ENCODE results near the gene PAX3.

DNA sequence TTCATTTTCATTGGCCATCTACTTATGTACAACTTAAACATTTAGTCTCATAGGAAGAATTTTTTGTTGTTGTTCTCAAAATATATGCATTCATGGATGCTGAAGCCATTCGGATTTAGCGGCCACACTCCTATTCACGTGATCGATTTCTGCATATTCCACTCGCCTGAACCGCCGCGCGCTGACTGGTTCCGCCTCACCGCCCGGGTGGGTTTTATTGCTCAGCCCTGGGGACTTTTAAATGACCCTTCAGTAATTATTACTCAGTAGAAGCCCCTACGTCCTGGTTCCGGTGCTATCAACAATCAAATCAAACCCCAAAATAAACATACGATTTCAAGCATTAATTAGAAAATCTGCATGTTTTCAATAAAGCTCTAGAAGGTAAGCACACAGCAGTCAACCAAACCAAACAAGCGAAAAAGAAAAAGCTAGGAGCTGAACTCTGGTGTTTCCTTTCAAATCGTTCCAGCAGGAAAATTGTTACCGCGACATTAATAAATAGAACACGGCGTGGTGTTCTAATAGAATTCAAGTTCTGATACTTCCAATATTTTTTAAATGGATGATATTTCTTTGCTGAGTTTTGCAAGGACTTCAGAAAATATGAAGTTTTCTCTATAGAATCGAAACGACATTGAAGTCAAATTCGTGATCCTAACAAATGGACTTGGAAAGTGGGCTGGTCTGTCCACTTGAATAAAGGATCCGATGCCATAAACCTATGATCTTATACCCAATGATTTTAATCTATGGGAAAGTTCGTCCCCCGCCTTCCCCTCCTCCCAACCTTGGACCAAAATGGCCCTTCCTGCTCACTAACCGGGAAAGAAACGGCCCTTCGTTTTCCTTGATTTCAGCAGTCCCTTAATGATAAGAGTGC, 9.3 kb downstream of the PAX3 start:
- TF ChIP-seq, protein P1, sequence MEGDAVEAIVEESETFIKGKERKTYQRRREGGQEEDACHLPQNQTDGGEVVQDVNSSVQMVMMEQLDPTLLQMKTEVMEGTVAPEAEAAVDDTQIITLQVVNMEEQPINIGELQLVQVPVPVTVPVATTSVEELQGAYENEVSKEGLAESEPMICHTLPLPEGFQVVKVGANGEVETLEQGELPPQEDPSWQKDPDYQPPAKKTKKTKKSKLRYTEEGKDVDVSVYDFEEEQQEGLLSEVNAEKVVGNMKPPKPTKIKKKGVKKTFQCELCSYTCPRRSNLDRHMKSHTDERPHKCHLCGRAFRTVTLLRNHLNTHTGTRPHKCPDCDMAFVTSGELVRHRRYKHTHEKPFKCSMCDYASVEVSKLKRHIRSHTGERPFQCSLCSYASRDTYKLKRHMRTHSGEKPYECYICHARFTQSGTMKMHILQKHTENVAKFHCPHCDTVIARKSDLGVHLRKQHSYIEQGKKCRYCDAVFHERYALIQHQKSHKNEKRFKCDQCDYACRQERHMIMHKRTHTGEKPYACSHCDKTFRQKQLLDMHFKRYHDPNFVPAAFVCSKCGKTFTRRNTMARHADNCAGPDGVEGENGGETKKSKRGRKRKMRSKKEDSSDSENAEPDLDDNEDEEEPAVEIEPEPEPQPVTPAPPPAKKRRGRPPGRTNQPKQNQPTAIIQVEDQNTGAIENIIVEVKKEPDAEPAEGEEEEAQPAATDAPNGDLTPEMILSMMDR (IDR thresholded peaks at IDR 0.05) = no peak
- TF ChIP-seq POLR2A (IDR thresholded peaks at IDR 0.05) = no peak

Measured in lower leg skin (tissue), 3 donors.